GM12801 (cell line): Measurements from ENCODE around the gene KIF5C.

Source experiments
- TF ChIP-seq, protein P1 (sequence below): IDR thresholded peaks from one replicate; pipeline ENCODE4 v1.5.1; 2011; ENCODE audit warnings: control low read depth; ENCODE audit not compliant: insufficient read length; ENCODE audit errors: extremely low read depth

Gene KIF5C

DNA sequence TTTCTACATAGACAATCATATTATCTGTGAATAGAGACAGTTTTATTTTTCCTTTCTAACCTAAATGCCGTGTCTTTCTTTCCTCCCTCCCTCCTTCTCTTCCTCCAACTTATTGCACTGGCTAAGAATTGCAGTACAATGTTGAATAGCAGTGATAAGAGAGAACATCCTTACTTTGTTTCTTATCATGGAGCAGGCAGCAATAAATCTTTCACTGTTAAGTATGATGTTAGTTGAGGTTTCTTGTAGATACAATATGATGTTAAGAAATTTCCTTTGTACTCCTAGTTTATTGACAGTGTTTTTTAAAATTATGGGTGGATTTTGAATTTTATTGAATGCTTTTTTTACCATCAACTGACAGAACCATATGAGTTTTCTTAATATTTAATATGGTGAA is 169.5 kb downstream of the KIF5C start:
- TF ChIP-seq, protein P1, sequence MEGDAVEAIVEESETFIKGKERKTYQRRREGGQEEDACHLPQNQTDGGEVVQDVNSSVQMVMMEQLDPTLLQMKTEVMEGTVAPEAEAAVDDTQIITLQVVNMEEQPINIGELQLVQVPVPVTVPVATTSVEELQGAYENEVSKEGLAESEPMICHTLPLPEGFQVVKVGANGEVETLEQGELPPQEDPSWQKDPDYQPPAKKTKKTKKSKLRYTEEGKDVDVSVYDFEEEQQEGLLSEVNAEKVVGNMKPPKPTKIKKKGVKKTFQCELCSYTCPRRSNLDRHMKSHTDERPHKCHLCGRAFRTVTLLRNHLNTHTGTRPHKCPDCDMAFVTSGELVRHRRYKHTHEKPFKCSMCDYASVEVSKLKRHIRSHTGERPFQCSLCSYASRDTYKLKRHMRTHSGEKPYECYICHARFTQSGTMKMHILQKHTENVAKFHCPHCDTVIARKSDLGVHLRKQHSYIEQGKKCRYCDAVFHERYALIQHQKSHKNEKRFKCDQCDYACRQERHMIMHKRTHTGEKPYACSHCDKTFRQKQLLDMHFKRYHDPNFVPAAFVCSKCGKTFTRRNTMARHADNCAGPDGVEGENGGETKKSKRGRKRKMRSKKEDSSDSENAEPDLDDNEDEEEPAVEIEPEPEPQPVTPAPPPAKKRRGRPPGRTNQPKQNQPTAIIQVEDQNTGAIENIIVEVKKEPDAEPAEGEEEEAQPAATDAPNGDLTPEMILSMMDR: no peak

GRCh38 chr2:149047118-149047517 is 172.1 kb downstream of the KIF5C start:
- TF ChIP-seq, protein P1: no peak

- TF ChIP-seq, protein P1: no peak
Observed at GRCh38 chr2:149049142-149049541, 174.1 kb downstream of the KIF5C start.

- TF ChIP-seq, protein P1: no peak
Observed at GRCh38 chr2:149050188-149050587, 175.2 kb downstream of the KIF5C start.

DNA sequence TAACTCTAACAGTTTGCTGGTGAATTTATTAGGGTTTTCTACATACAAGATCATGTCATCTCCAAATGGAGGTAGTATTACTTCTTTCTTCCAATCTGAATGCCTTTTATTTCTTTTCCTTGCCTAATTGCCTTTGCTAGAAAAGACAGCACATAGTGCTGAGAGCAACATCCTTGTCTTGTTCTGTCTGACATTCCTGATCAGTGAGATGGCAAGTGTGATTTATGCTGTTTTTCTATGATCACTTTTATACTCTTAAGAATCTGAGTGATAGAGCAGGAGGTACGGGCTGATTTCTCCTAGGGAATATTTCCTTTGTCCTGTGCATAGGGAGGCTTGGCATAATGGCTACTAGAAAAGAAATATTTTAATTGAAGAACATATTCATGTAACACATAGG is 180.7 kb downstream of the KIF5C start:
- TF ChIP-seq, protein P1: no peak

DNA sequence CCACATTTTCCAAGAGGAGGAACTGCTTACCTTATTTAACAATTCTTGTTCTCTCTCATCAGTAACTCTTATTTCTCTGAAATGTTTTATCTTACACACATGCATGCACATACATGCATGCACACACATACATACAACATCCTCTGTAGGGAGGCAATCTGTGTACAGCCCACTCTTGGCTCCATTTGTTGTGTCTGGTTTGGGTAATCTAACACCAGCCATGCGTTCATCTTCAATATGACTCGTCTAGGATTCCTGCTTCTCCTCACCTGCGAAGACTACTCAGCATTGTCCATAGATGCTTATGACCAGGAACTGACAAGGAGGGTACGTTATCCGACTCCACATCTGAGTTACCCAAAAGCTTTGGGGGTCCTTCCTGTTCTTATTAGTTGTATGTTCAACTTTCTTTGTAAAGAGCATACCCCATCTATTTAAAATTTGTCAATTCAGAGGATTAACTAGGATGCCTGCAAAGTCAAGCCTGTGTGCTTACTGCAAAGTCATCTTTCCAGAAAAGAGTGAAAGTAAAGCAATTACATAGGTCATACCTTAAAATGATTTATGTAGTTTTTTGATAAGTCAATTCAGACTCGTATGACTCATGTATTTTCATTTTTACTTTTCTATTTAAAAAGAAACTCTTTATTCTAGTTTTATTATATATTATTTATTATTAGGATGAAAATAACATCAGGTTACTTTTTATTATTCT is 181.7 kb downstream of the KIF5C start:
- TF ChIP-seq, protein P1: no peak

DNA sequence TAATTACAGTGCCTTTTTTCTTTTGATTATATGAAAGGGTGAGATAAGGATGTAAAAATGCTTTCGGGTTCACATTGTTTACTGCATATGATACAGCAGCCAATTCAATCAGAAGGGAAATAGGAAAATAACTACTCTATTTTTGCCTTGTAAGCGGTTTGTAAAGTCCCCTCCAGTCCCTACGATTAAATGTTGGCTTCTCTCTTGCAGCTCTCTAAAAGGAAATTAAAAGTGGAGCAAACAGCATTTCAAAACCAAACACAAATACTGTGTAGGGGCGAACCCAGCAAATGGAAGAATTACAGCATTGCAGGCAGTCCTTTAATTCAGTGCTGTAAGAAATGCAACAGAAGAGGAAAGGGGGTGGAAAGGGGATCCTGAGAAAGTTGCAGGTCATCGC is 182.4 kb downstream of the KIF5C start:
- TF ChIP-seq, protein P1: no peak
